Measurements from ENCODE around the gene DENND1A. TPM values are rescaled to one million over a fixed set of nuclear protein-coding genes. Genes with fewer than 3 reads are reported as not detected.

DENND1A gene
- total and polyA plus RNA-seq, 2 experiments from 2014 or later, result 13.1 to 28.7 TPM

GRCh38 chr9:123488722-123489321 lies 441.1 kb downstream of the DENND1A start (continued):
- TF ChIP-seq ZNF462 (CRISPR knock-in tag; IDR thresholded peaks at IDR 0.05) (no peak), JUNB (IDR thresholded peaks at IDR 0.05; ENCODE audit: unreplicated experiment) (no peak), ZNF331 (CRISPR knock-in tag; IDR thresholded peaks at IDR 0.05; ENCODE audit: low read depth) (no peak)
- TF ChIP-seq, protein P1, sequence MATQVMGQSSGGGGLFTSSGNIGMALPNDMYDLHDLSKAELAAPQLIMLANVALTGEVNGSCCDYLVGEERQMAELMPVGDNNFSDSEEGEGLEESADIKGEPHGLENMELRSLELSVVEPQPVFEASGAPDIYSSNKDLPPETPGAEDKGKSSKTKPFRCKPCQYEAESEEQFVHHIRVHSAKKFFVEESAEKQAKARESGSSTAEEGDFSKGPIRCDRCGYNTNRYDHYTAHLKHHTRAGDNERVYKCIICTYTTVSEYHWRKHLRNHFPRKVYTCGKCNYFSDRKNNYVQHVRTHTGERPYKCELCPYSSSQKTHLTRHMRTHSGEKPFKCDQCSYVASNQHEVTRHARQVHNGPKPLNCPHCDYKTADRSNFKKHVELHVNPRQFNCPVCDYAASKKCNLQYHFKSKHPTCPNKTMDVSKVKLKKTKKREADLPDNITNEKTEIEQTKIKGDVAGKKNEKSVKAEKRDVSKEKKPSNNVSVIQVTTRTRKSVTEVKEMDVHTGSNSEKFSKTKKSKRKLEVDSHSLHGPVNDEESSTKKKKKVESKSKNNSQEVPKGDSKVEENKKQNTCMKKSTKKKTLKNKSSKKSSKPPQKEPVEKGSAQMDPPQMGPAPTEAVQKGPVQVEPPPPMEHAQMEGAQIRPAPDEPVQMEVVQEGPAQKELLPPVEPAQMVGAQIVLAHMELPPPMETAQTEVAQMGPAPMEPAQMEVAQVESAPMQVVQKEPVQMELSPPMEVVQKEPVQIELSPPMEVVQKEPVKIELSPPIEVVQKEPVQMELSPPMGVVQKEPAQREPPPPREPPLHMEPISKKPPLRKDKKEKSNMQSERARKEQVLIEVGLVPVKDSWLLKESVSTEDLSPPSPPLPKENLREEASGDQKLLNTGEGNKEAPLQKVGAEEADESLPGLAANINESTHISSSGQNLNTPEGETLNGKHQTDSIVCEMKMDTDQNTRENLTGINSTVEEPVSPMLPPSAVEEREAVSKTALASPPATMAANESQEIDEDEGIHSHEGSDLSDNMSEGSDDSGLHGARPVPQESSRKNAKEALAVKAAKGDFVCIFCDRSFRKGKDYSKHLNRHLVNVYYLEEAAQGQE (IDR thresholded peaks at IDR 0.05; ENCODE audit: unreplicated experiment), result no peak
- TF ChIP-seq, protein P2, sequence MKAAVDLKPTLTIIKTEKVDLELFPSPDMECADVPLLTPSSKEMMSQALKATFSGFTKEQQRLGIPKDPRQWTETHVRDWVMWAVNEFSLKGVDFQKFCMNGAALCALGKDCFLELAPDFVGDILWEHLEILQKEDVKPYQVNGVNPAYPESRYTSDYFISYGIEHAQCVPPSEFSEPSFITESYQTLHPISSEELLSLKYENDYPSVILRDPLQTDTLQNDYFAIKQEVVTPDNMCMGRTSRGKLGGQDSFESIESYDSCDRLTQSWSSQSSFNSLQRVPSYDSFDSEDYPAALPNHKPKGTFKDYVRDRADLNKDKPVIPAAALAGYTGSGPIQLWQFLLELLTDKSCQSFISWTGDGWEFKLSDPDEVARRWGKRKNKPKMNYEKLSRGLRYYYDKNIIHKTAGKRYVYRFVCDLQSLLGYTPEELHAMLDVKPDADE (IDR thresholded peaks at IDR 0.05), result no peak
